ENCODE results near the gene SLC6A15.

The SLC6A15 gene

GRCh38 chr12:84922693-84923092, 10.1 kb upstream of the SLC6A15 start:
- TF ChIP-seq CTCF (IDR thresholded peaks at IDR 0.05; ENCODE audit: insufficient read depth, low read length, poor library complexity, severe bottlenecking) (no peak), EZH2phosphoT487 (conservative IDR thresholded peaks at IDR 0.05; ENCODE audit: low read length) (no peak)
- H3K27ac ChIP-seq (ENCODE audit: low read depth, low read length): no peak overlapping the region
- H3K79me2 ChIP-seq (ENCODE audit: insufficient read depth, low read length): no peaks in the 10 kb centered on the region
- no peaks in the 10 kb centered on the region for H3K9me2 ChIP-seq (replicated peaks; ENCODE audit: insufficient read depth, low read length)
- no peak overlapping the region for H3K9ac ChIP-seq (ENCODE audit: low read length)
- H3K27me3 ChIP-seq (ENCODE audit: low read length): no peaks in the 10 kb centered on the region
- no peaks in the 10 kb centered on the region for H3K36me3 ChIP-seq (ENCODE audit: low read length)
- H4K20me1 ChIP-seq (ENCODE audit: low read depth, low read length): no peaks in the 10 kb centered on the region
- H3F3A ChIP-seq (ENCODE audit: insufficient read depth): no peaks in the 10 kb centered on the region
- no peak overlapping the region for H3K4me3 ChIP-seq (ENCODE audit: insufficient read depth, low read length, poor library complexity, severe bottlenecking)
- no peak overlapping the region for H3K4me2 ChIP-seq (ENCODE audit: low read depth, low read length, poor library complexity, severe bottlenecking)
- no peak overlapping the region for H2AFZ ChIP-seq (ENCODE audit: low read depth, low read length, severe bottlenecking)
- no peaks in the 10 kb centered on the region for H3K9me3 ChIP-seq (ENCODE audit: insufficient read depth, low read length)

GRCh38 chr12:84920331-84920730, 7.7 kb upstream of the SLC6A15 start:
- Histone ChIP-seq H3K9me3 (ENCODE audit: insufficient read depth, low read length) (no peaks in the 10 kb centered on the region), H3F3A (ENCODE audit: insufficient read depth) (no peaks in the 10 kb centered on the region), H3K4me3 (ENCODE audit: insufficient read depth, low read length, poor library complexity, severe bottlenecking) (no peak overlapping the region), H3K9me2 (replicated peaks; ENCODE audit: insufficient read depth, low read length) (no peaks in the 10 kb centered on the region), H4K20me1 (ENCODE audit: low read depth, low read length) (no peaks in the 10 kb centered on the region), H3K9ac (ENCODE audit: low read length) (no peak overlapping the region), H3K36me3 (ENCODE audit: low read length) (no peaks in the 10 kb centered on the region), H3K4me2 (ENCODE audit: low read depth, low read length, poor library complexity, severe bottlenecking) (no peak overlapping the region), H3K27ac (ENCODE audit: low read depth, low read length) (no peak overlapping the region), H3K27me3 (ENCODE audit: low read length) (no peaks in the 10 kb centered on the region), H3K79me2 (ENCODE audit: insufficient read depth, low read length) (no peaks in the 10 kb centered on the region), H2AFZ (ENCODE audit: low read depth, low read length, severe bottlenecking) (no peak overlapping the region)
- TF ChIP-seq EZH2phosphoT487 (conservative IDR thresholded peaks at IDR 0.05; ENCODE audit: low read length) (no peak), CTCF (IDR thresholded peaks at IDR 0.05; ENCODE audit: insufficient read depth, low read length, poor library complexity, severe bottlenecking) (no peak)

- Histone ChIP-seq H3K9me3 (ENCODE audit: insufficient read depth, low read length) (no peaks in the 10 kb centered on the region), H3F3A (ENCODE audit: insufficient read depth) (no peaks in the 10 kb centered on the region), H3K36me3 (ENCODE audit: low read length) (no peaks in the 10 kb centered on the region), H3K4me3 (ENCODE audit: insufficient read depth, low read length, poor library complexity, severe bottlenecking) (no peak overlapping the region), H3K9ac (ENCODE audit: low read length) (no peak overlapping the region), H3K4me2 (ENCODE audit: low read depth, low read length, poor library complexity, severe bottlenecking) (no peak overlapping the region), H3K27me3 (ENCODE audit: low read length) (no peaks in the 10 kb centered on the region), H3K79me2 (ENCODE audit: insufficient read depth, low read length) (no peaks in the 10 kb centered on the region), H3K9me2 (replicated peaks; ENCODE audit: insufficient read depth, low read length) (no peaks in the 10 kb centered on the region), H3K27ac (ENCODE audit: low read depth, low read length) (no peak overlapping the region), H4K20me1 (ENCODE audit: low read depth, low read length) (no peaks in the 10 kb centered on the region), H2AFZ (ENCODE audit: low read depth, low read length, severe bottlenecking) (no peak overlapping the region)
- no peak for TF ChIP-seq CTCF (IDR thresholded peaks at IDR 0.05; ENCODE audit: insufficient read depth, low read length, poor library complexity, severe bottlenecking)
- TF ChIP-seq EZH2phosphoT487 (conservative IDR thresholded peaks at IDR 0.05; ENCODE audit: low read length): no peak
These were observed 6.7 kb upstream of the SLC6A15 start for GRCh38 chr12:84919271-84919670.

- Histone ChIP-seq H3K9me2 (replicated peaks; ENCODE audit: insufficient read depth, low read length) (no peaks in the 10 kb centered on the region), H3K36me3 (ENCODE audit: low read length) (no peaks in the 10 kb centered on the region), H3F3A (ENCODE audit: insufficient read depth) (no peaks in the 10 kb centered on the region), H2AFZ (ENCODE audit: low read depth, low read length, severe bottlenecking) (no peak overlapping the region), H3K79me2 (ENCODE audit: insufficient read depth, low read length) (no peaks in the 10 kb centered on the region), H4K20me1 (ENCODE audit: low read depth, low read length) (no peaks in the 10 kb centered on the region), H3K9ac (ENCODE audit: low read length) (no peak overlapping the region), H3K4me3 (ENCODE audit: insufficient read depth, low read length, poor library complexity, severe bottlenecking) (no peak overlapping the region), H3K27ac (ENCODE audit: low read depth, low read length) (no peak overlapping the region), H3K9me3 (ENCODE audit: insufficient read depth, low read length) (no peaks in the 10 kb centered on the region), H3K4me2 (ENCODE audit: low read depth, low read length, poor library complexity, severe bottlenecking) (no peak overlapping the region), H3K27me3 (ENCODE audit: low read length) (no peaks in the 10 kb centered on the region)
- no peak for TF ChIP-seq CTCF (IDR thresholded peaks at IDR 0.05; ENCODE audit: insufficient read depth, low read length, poor library complexity, severe bottlenecking)
- TF ChIP-seq EZH2phosphoT487 (conservative IDR thresholded peaks at IDR 0.05; ENCODE audit: low read length): no peak
These were observed 523 bp upstream of the SLC6A15 start for GRCh38 chr12:84913129-84913515.

Measured in SU-DHL-6 (cell line).